ENCODE data around the gene RHD.
"Not testable (repeated sequence)": the region's sequence is repeated elsewhere in the genome, so short reads cannot be mapped to it uniquely, and the experiment has no call there.

RHD gene

DNA sequence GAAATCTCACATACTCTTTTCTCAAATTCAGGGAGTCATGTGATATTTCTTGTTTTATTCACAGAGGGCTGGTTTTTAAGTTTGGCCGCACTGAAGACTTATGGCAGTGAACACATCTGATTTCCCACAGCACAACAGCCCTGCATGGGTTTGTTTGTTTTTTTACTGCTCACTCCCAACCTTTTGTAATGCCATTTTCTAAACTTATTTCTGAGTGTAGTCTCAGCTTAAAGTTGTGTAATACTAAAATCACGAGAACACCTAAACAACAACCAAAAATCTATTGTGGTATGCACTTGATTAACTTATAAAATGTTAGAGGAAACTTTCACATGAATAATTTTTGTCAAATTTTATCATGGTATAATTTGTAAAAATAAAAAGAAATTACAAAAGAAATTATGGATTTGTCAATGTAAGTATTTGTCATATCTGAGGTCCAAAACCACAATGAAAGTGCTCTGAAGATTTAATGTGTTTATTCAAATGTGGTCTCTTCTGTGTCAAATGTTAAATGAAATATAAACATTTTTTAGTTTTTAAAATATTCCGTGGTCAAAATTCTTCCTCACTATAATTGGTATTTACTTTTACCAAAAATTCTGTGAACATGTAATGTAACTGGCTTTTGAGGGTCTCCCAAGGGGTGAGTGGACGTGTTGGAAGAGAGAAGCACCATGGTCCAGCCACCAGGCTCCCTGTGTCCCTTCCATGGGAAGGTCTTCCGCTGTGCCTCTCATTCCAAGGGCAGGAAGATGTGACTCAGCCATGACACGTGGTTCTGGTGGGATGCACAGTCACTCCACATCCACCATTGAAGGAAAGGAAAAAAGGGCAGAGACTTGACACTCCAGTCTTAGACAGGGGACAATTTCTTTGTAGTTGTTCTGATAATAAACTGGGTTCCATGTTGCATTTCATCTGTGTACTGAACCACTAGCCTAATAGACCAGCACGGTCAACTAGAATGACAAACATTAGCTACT lies 88.6 kb downstream of the RHD start:
- no peak for DNase-seq

DNA sequence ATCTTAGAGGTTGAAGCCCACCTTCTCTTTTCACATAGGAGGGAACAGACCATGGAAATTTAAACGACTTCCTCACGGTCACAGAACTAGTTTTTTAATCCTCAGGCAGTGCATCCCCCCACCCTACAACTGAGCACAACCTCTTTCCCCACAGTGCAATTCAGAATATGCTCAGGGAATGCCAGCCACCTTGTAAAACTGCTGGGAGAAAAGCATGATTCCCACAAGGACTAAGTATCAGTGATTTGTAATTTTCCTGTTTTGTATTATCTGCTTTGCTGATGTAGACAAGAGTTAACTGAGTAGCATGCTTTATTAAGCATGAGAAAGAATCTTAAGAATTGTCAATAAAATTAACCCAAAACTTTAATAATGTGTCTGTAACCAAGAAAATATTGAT lies 89.6 kb downstream of the RHD start:
- no peak for DNase-seq

DNA sequence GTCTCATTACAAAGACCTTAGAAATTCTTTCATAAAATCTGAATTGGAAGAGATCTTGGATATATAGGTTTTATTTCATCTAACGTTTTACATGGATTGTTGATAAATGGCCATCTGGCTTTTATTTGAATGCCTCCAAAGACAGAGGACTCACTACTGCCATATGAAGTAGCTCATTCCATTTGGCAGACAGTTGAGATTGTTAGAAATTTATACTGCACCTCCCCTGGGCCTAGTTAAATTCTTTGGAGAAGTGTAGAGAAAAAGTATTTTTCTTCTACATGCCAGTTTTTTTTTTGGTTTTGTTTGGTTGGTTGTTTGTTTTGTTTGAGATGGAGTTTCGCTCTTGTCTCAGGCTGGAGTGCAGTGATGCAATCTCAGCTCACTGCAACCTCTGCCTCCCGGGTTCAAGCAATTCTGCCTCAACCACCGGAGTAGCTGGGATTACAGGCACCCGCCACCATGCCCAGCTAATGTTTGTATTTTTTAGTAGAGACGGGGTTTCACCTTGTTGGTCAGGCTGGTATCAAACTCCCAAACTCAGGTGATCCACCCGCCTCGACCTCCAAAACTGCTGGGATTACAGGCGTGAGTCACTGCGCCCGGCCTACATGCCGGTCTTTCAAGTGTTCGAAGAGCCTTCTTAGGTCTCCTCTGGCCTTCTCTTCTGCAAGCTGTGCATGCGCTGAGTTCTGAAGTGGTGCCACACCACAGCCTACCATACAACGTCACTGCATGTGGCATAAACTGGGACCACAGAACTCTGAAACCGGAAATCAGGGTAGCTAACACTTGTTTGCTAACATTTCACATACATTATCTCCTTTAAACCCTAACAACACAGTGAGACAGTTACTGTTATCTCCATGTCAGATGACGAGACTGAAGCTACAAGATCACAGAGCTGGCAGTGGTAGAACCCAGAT lies 90.6 kb downstream of the RHD start:
- DNase-seq, result not testable (repeated sequence)

- no peak for DNase-seq
Measured at GRCh38 chr1:25369241-25369640, 96.9 kb downstream of the RHD start.

DNA sequence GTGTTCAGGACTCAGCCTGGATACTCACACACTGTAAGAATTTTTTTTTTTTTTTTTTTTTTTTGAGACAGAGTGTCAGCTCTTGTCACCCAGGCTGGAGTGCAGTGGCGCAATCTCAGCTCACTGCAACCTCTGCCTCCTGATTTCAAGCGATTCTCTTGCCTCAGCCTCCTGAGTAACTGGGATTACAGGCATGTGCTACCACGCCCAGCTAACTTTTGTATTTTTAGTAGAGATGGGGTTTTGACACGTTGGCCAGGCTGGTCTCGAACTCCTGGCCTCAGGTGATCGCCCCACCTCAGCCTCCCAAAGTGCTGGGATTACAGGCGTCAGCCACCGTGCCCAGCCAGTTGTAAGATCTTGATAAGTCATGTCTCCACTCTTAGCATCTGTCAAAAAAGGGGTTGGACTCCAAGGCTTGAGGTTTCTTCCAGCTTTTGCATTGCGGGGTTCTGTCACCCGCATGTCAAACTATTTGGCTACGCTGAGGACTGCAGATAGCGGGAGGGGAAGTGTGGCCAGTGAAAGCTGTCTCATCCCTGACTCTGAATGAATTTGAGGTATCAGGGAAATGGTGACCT lies 97.5 kb downstream of the RHD start:
- not testable (repeated sequence) for DNase-seq

- not testable (repeated sequence) for DNase-seq
Measured at GRCh38 chr1:25371757-25372156, 99.4 kb downstream of the RHD start.

DNA sequence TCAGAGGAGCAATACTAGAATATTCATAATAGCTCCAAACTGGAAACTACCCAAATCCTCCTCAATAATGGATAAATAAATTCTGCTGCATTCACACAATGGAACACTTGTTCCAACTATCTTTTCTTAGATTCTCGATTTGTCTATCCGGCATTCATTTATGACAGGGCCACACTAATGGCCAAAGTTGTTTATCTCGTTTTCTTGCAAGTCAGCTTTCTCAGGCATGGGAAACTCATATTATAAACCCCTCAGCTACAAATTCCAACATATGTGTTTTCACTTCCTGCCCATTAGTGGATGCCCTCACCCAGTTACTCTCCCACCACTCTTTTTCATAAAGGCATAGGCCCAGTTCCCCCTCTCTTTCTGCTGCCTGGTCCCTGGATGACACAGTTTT lies 106.1 kb downstream of the RHD start:
- DNase-seq, result not testable (repeated sequence)

Measured in DMS79 (cell line).